ENCODE measurements around the gene TP53I13. TPM values are rescaled to one million over a fixed set of nuclear protein-coding genes. Genes with fewer than 3 reads are reported as not detected.

The TP53I13 gene
- total and polyA plus RNA-seq, 2 of the 13 experiments (the other 11 are each of a cell fraction or from before 2014, with no cell fraction given), result 16.9 to 25.7 TPM

- TF ChIP-seq GZF1 (CRISPR knock-in tag; IDR thresholded peaks at IDR 0.05) (0 out of 2 replicates have a peak, but pooled peaks have one; percentile 42), ZFX (CRISPR knock-in tag; IDR thresholded peaks at IDR 0.05; ENCODE audit: low read depth) (peak; percentile 43), ZBTB2 (CRISPR knock-in tag; IDR thresholded peaks at IDR 0.05; ENCODE audit: low read depth) (no peak), TARDBP (CRISPR knock-in tag; IDR thresholded peaks at IDR 0.05) (peak; percentile 51; the same call in 1 of the 2 replicates), ZNF564 (CRISPR knock-in tag; IDR thresholded peaks at IDR 0.05) (no peak), AGO2 (optimal IDR thresholded peaks at IDR 0.05; ENCODE audit: low read depth, low read length) (no peak), GATAD2A (CRISPR knock-in tag; IDR thresholded peaks at IDR 0.05) (peak; percentile 26; the same call in 1 of the 2 replicates), MAX (IDR thresholded peaks at IDR 0.05) (peak; percentile 66; the same call in 1 of the 2 replicates), ZNF224 (CRISPR knock-in tag; IDR thresholded peaks at IDR 0.05) (no peak), RAD21 (CRISPR knock-in tag; IDR thresholded peaks at IDR 0.05) (0 out of 2 replicates have a peak, but pooled peaks have one; percentile 7), HOXA3 (CRISPR knock-in tag; IDR thresholded peaks at IDR 0.05) (peak; percentile 62), MAFK (conservative IDR thresholded peaks at IDR 0.05 in 1 of 2, IDR thresholded peaks at IDR 0.05 in 1 of 2; ENCODE audit: low read length in 2 of 2) (no peak), ZNF597 (CRISPR knock-in tag; IDR thresholded peaks at IDR 0.05) (no peak), ZNF331 (CRISPR knock-in tag; IDR thresholded peaks at IDR 0.05) (peak; percentile 45; the same call in 1 of the 2 replicates), IRX3 (CRISPR knock-in tag; IDR thresholded peaks at IDR 0.05; ENCODE audit: borderline replicate concordance, low read depth) (no peak), ZNF263 (CRISPR knock-in tag; IDR thresholded peaks at IDR 0.05) (peak; percentile 51; the same call in 1 of the 2 replicates), KDM2A (CRISPR knock-in tag; IDR thresholded peaks at IDR 0.05; ENCODE audit: borderline replicate concordance, low read depth) (peak; percentile 90), MYC (CRISPR knock-in tag; IDR thresholded peaks at IDR 0.05; ENCODE audit: borderline replicate concordance) (peak; percentile 50; the same call in 1 of the 2 replicates), MIER2 (CRISPR knock-in tag; IDR thresholded peaks at IDR 0.05) (0 out of 2 replicates have a peak, but pooled peaks have one; percentile 31), CBX5 (CRISPR knock-in tag; IDR thresholded peaks at IDR 0.05; ENCODE audit: borderline replicate concordance) (no peak)
- TF ChIP-seq, protein P1, sequence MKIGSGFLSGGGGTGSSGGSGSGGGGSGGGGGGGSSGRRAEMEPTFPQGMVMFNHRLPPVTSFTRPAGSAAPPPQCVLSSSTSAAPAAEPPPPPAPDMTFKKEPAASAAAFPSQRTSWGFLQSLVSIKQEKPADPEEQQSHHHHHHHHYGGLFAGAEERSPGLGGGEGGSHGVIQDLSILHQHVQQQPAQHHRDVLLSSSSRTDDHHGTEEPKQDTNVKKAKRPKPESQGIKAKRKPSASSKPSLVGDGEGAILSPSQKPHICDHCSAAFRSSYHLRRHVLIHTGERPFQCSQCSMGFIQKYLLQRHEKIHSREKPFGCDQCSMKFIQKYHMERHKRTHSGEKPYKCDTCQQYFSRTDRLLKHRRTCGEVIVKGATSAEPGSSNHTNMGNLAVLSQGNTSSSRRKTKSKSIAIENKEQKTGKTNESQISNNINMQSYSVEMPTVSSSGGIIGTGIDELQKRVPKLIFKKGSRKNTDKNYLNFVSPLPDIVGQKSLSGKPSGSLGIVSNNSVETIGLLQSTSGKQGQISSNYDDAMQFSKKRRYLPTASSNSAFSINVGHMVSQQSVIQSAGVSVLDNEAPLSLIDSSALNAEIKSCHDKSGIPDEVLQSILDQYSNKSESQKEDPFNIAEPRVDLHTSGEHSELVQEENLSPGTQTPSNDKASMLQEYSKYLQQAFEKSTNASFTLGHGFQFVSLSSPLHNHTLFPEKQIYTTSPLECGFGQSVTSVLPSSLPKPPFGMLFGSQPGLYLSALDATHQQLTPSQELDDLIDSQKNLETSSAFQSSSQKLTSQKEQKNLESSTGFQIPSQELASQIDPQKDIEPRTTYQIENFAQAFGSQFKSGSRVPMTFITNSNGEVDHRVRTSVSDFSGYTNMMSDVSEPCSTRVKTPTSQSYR (CRISPR knock-in tag; IDR thresholded peaks at IDR 0.05; ENCODE audit: borderline replicate concordance), result peak; percentile 9; the same call in 1 of the 2 replicates
- TF ChIP-seq, protein P2, sequence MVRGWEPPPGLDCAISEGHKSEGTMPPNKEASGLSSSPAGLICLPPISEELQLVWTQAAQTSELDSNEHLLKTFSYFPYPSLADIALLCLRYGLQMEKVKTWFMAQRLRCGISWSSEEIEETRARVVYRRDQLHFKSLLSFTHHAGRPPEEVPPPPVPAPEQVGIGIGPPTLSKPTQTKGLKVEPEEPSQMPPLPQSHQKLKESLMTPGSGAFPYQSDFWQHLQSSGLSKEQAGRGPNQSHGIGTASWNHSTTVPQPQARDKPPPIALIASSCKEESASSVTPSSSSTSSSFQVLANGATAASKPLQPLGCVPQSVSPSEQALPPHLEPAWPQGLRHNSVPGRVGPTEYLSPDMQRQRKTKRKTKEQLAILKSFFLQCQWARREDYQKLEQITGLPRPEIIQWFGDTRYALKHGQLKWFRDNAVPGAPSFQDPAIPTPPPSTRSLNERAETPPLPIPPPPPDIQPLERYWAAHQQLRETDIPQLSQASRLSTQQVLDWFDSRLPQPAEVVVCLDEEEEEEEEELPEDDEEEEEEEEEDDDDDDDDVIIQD (CRISPR knock-in tag; IDR thresholded peaks at IDR 0.05; ENCODE audit: low read depth), result peak; percentile 21; the same call in 1 of the 2 replicates
- TF ChIP-seq, protein P3, sequence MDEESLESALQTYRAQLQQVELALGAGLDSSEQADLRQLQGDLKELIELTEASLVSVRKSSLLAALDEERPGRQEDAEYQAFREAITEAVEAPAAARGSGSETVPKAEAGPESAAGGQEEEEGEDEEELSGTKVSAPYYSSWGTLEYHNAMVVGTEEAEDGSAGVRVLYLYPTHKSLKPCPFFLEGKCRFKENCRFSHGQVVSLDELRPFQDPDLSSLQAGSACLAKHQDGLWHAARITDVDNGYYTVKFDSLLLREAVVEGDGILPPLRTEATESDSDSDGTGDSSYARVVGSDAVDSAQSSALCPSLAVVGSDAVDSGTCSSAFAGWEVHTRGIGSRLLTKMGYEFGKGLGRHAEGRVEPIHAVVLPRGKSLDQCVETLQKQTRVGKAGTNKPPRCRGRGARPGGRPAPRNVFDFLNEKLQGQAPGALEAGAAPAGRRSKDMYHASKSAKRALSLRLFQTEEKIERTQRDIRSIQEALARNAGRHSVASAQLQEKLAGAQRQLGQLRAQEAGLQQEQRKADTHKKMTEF (CRISPR knock-in tag; IDR thresholded peaks at IDR 0.05), result peak; percentile 5; the same call in 1 of the 2 replicates
These were observed 48.6 kb downstream of the TP53I13 start (continued) for GRCh38 chr17:29617125-29617480.

All from HepG2 (cell line).